HG03521 (cell line): ENCODE measurements around the gene NABP1.
"Not testable (repeated sequence)": the region's sequence is repeated elsewhere in the genome, so short reads cannot be mapped to it uniquely, and the experiment has no call there.

Experiments
- ATAC-seq: cut with Tn5 transposase; IDR thresholded peaks from one replicate; pipeline ENCODE4 v1.9.1; 2021; ENCODE audit warnings: mild to moderate bottlenecking, moderate library complexity; ENCODE audit not compliant: unreplicated experiment

NABP1 gene, protein sequence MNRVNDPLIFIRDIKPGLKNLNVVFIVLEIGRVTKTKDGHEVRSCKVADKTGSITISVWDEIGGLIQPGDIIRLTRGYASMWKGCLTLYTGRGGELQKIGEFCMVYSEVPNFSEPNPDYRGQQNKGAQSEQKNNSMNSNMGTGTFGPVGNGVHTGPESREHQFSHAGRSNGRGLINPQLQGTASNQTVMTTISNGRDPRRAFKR

DNA sequence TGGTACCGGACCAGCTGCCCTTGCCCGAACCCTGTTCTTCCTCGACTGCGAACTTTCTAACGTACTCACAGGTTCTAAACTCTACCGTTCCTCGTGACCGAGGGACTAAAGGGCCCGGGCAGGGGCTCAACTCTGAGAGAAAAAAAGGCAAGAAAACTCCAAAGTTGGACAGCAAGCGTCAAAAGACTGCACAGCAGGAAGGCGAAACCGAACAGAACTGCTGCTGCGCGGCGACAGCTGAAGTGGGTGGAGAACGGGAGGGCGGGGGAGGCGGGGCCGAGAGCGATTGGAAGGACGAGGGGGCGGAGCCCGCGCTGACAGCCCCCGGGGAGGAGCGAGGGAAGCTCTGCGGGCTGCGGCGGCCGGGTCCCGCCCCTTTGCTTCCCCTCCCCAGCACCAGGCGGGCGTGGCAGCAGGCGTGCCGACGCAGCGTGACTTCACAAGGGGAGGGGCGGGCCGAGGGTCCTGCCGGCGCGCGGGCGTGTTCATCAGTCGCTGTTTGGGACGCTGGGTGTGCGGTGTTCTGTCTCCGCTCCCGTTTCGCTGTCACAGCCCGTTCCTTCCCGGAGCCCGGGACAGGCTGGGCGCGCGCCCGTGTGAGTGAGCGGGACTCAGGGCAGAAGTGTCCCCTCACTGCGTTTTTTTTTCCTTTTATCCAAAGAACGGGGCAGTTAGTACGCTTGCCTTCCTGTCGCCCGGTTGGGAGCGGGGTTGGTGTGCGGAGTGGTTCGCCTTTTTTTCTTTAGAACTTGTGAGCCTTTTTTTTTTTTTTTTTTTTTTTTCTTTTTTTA is at the start of gene NABP1:
Gene NABP1, plus strand, starts transcription at position 491 of the 791 bp plus-strand sequence. CDS start 479 bp downstream, outside the sequence.
- ATAC-seq = peak; percentile 72

DNA sequence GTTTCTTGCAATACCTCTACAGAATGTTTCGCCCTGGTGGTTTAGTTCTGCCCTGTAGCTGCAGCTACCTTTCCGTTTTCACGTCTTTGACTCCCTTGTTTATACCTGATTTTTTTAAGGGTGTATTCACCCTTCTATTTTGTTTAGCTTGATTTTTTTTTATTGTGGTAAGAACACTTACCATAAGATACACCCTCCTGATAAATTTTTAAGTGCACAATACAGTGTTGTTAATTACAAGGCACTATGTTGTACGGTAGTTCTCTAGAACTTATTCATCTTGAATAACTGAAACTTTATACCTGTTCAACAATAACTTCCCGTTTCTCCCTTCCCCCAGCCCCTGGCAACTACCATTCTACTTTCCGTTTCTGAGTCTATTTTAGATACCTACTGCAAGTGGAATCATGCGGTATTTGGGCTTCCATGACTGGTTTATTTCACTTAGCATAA is 48.9 kb upstream of the NABP1 start:
- no peak for ATAC-seq

DNA sequence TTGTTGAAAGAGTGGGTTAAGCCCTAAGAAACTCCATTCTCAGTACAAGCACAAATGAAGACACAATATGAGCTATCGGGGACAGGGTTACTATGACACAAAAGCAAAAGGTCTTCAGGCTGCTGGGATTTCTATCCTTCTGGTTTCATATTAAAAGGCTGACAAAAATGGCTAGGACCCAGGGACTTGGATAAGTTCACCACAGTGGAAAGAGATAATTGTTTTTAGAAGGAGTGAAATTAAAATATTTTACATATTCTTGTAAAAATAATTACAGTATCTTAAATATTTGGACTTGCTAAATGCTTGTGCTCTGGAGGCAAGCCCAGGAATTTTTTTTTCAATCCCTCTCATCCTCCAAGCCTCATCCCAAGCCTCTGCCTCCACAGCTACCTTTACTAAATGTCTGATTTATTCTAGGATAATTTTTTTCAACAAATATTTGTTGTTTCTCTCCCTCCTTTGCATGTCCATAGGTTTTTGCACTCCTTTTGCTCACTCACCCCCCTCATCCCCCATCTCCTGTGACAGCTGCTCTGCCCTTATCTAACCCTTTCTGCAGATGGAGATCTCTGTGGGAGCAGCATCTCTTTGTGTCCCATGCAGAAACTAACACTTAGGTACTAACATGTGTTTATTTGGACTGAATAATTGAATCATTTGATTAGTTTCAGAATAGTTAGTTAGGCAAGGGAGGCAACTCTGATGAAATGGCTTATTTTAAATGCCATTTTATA is 47.8 kb upstream of the NABP1 start:
- no peak for ATAC-seq

DNA sequence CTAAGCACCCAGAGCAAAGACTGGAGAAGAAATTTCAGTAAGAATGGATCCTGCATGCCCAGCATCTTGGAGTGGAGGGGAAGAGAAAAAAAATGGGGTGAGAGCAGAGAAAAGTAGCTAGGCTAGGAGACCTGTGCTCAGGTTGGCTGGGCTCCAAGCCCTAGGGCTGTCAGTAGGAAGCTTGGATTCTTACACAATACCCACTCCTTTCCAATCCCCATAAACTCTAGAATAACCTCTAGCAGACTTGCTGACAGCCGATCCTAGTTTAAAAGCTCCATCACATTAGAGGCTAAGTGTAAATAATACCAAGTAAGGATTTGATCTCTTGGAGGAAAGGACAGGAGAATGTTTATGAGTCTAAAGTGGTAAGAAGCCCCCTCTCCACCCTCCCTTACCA is 46.2 kb upstream of the NABP1 start:
- no peak for ATAC-seq

DNA sequence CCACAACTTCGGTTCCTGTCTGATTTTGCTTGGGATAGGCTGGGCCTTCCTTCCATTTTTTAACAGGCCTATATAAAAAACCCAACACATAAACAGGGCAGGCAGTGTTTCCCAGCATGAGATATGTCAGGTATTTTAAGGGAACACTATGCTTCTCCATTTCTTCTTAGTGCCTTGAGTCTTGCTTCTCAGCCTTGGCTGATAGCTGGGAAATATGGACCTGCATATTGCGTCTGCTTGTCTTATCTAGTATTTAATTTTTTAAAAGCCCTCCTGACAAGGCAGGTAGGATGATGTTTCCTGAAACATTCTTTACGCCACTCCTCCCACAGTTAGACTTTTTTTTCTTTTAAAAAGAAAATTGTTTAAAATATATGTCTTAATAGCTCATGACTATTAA is 45.5 kb upstream of the NABP1 start:
- no peak for ATAC-seq

DNA sequence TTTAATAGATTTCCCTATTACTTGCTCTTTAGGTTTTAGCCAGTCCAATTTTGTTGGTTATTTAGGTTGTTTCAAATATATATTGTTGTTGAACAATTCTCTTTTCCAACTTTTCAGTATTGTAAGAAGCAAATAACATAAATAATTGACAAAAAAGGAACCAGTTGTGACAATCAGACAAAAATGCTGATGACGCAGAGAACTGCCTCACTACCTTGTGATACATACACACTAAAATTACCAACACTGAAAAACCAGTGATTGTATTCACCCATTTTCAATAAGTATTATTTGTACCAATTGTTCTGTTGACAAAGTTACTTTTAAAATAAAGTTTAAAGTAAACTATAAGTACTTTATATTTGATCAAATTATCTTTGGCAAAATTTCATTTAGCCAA is 43.1 kb upstream of the NABP1 start:
- ATAC-seq = no peak

DNA sequence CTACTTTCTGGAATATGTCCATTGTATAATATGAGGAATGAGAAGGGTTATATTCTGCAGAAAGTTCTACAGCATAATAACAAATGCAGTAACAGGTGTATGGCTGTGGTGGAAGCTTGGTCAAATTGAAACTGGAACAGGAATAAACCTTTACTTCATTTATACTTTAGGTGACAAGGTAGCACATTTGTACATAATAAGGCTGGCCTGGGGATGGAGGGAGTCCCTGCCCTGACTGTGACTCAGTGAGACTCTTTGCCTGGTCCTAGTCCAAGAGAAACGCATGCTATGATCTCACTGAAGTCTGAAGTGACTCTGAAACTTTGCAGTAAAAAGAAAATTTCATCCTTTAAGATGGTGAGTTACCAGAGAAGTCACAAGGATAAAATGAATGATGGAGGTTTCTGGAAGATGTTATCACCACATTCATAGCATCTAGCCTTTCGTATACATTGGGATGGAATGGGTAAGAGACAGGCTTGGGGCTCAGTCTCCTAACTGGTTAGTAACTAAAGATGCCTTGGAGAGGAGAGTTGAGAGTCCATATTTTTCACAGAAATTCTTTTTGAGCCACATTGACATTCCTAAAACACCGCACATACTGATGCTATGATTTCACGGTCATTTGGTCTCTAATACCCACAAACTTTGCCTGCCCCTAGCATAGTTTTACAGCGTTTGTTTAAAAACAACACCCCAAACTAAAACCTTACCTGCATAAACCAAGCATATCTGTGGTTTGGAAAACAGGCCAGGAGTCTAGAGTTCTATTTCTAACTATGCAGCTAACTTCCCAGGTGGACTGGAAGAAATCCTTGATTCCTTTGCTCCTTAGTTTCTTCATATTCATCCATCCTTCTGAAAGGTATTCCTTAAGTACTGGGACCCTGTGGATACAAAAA is 42.4 kb upstream of the NABP1 start:
- ATAC-seq = peak; percentile 88

DNA sequence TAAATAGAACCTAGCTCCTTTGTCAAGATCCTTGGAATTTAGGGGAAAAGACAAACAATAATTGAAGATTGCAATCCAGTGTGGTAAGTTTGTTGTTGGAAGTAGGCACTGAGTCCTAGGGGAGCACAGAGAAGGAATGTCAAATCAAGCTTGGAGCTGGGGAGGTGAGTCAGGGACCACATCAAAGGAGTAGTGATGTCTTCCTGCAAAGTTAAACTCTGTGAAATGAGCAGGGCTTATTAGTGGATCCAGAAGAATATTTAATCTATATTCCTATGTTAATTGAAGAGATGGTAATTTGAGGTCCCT is 41.7 kb upstream of the NABP1 start:
- no peak for ATAC-seq

DNA sequence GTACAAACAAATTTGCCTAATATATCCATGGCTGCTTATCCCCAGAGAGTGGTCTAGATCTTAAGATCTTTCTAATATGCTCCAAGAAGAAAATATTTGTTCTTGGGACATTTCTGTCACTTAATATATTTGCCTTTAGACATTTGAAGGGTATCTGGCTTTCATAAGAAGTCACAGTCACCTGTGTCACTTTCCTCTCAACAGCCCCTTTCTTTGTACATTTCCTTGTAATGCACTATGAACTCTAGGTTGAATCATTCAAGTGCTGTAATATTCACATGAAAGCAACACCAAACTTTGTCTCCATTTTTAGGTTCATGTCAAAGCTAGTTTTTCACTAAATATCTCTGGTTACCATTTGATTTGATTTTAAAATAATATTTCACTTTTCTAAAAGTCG is 41.4 kb upstream of the NABP1 start:
- ATAC-seq = no peak

DNA sequence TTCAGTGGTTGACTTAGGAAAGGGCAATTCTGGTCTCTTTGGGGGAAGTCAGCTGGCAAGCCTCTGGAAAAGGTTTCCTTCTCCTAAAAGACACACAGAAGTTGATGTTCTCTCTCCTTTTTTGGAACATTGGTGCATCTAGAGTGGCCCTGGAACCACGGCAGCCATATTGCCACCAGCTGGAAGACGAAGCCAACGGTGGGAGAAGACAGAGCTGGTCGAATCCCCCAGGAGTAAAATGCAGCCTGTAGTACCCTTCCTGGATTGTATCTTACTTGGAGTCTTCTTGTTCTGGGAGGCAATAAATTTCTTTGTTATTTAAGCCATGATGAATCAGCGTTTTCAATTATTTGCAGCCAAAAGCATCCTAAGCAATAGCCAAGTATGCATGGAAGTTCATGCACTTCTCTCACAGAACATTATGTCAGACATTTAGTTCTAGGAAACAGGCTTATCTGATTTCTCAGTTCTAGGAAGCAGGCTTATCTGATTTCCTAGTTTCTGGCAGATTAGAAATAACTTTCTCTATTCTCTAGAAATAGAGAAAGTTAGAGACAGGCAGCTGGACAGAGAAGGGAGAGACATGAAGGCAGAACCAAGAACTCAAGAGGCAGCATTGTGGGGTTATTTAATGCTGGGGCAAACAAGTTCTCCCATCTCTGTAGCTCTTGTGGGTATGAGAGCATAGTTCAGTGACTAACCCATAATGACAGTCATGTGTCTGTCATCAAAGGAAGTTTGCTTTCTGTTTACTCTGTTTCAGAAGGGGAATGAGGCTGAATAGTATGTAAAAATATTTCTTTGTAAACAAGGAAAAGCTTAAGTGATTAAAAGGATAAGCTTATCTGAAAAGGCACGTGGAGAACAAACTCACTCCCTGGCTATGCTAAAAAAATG is 40.5 kb upstream of the NABP1 start:
- ATAC-seq = peak; percentile 55

DNA sequence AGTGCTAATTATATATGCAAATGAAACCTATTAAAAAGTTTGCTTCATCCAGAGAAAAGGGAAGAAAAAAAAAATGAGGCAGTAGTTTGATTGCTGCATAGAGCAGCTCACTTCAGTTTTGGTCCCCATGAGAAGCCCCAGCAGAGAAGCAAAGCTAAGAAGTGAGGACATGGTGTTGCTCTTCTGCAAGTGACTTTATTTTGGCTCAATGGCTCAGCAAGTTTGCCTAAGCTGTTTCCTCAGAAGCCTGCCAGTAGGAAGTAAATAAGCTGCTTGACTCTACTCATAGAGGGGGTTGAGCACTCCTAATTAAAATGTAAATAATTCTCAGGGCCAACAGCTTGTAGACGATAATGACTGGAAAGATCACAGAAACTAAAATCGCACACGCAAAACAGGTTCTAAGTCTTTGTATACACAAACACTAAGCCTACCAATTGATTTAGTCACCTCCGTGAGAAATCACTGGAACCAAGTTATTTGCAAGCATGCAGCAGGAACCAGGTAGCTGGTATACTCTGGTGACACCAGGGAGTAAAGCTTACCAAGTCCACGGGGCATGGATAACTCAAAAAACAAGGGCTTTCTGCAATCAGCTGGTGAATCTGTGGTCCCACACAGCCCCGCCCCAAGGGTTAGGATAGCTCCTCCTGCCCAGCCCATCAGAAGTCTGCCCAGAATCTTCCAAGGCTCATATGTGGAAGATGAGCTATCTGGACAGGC is 39.7 kb upstream of the NABP1 start:
- ATAC-seq = no peak

DNA sequence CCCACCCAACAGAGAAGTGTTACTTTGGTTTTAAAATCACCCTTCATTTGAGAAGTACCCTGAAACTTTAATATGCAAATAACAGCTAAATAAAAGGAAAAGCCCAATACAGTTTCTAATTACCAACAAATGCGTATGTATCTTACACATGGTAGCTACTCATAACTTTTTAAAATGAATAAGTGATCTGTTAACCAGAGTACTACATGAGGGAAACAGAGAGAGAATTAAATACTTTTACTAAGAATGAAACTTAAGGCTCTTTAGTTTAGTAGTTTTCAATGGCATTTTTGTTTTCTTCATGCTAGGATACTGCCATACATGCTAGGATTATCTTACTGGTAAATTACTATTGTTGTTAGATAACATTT is 39.1 kb upstream of the NABP1 start:
- no peak for ATAC-seq

DNA sequence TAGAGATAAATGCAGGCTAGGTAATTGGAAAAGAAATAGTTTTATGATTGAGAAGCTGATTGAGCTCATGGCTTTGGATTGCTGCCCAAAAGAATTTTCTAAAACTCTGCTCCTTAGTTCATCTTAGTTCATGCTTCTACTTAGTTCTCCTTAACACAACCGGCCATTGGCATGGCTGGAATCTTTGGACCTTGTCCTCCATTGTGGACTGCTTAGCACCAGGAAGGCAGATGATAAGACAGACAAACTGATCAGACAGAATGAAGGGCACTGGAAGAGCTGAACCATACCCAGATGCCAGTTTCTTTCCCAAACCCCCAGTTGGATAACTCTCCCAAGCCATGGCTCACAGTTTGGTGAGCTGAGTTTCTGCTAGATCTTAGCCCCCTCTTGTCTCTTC is 36.3 kb upstream of the NABP1 start:
- no peak for ATAC-seq

DNA sequence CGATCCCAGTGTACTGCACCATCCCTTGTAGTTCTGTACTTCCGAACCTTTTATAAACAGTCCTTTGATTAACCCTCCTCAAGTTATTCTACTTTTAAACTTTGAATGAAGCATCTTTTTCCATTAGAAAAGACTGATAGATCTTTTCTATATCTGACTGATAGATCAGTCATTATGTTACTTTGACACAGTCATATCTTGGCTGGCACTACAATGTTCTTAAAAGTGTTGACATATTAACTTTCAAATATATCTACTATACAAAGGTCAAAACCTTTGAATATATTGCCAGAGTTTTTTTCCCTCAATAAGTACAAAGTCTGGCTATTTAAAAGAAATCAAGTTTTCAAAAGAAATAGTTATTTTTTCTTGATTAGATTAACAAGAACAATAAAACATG is 35.4 kb upstream of the NABP1 start:
- ATAC-seq = no peak

DNA sequence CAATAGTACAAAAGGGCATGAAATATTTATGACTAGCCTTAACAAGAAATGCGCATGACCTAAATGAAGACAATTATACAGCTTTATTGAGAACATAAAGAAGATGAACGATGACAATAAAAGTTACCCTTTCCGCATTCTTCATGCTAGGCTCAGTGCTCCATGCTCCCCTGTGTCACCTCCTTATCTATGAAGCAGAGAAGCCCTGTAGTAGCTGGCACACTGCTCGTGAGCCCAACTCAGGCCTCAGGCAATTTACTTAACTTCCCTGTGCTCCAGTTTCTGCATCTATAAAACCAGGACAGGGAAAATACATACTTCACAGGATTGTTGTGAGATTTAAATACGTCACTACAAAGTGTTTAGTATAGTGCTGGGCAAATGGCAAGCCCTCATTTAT is 34.5 kb upstream of the NABP1 start:
- no peak for ATAC-seq

DNA sequence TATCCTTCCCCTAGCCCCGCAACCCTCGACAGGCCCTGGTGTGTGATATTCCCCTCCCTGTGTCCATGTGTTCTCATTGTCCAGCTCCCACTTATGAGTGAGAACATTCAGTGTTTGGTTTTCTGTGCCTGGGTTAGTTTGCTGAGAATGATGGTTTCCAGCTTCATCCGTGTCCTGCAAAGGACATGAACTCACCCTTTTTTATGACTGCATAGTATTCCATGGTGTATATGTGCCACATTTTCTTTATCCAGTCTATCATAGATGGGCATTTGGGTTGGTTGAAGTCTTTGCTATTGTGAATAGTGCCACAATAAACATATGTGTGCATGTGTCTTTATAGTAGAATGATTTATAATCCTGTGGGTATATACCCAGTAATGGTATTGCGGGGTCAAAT is 33.3 kb upstream of the NABP1 start:
- ATAC-seq = not testable (repeated sequence)

DNA sequence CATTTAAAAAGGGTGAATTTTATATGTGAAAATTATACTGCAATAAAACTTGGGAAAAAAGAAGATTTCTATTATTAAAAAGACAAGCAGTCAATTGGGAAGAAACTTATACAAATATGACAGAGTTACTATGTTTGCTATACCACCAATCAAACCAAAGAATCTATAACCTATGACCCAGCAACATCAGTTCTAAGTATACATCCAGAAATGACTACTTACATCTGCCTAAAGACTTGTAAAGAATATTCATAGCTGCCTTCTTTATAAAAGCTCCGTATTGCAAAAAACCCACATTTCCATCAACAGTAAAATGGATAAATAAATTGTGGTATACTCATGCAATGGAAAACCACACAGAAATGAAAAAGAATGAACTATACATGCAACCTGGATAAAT is 32.9 kb upstream of the NABP1 start:
- ATAC-seq = no peak

DNA sequence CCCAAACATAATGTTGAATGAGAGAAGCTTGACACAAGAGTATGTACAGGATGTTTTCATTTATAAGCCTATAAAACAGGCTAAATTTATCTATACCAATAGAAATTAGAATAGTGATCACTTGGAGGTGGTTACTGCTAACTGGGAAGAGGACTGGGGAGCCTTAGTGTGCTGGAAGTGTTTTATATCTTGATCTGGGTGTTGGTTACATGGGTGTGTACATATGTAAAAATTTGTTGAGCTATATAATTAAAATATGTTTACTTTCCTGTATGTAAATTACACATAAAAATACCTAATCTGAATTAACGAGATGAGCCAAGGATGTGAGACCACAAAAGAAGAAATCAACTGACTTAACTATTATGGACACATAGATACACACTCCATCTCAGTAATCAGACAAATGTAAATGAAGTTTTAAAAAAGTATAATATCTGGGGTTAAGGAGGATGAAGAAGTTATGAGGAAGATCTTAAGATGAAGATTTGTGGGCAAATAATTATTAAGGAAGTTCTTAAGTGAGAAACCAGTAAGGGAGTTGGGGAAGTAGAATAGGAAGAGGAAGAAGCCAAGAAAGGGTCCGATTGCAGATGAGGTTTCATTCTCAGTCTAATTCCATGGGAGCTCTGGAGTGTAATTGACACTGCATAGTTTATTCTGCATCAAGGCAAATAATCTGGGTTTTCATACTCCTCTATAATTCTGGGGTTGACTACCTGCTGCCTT is 32.3 kb upstream of the NABP1 start:
- no peak for ATAC-seq
